Measurements from ENCODE around the gene EP400. TPM values are rescaled to one million over a fixed set of nuclear protein-coding genes. Genes with fewer than 3 reads are reported as not detected.

The EP400 gene
- total and polyA plus RNA-seq, 2 of the 4 experiments (the other 2 are of a cell fraction) = 4.3 to 11.4 TPM

DNA sequence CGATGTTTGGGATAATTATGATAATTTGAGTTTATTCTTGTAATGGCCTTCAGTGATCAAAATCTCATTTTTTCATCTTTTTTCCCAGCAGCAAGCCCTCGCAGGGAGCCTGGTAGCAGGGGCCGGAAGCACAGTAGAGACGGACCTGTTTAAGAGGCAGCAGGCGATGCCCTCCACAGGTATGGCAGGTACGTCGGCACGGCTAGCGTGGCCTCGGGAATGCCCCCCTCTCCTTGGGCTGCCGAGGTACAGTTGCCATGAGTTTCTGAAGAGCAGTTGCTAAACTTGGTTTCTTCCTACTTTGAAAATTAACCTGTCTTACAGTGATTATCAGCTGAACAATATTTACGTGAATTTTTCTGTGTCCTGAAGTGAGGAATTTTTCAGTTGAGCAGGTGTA lies 29.9 kb downstream of the EP400 start:
- 100% methylated on average over 3 of the region's 12 CpGs; no CpG with 5 or more reads in 1 of the 2 experiments for WGBS, 2 experiments (ENCODE audit: extremely low coverage in 2 of 2, insufficient read length in 1 of 2)
- Histone ChIP-seq H3K9me3 (ENCODE audit: control insufficient read depth, insufficient read depth, low read length) (no peaks in the 10 kb centered on the region), H4K8ac (ENCODE audit: low read depth in 2 of 2, low read length in 2 of 2) (no peak overlapping the region), H2AK9ac (replicated peaks; ENCODE audit: low read depth, low read length, poor library complexity) (no peak overlapping the region), H3K56ac (ENCODE audit: extremely low read depth, insufficient read depth, low read length) (no peak overlapping the region), H3K27me3 (ENCODE audit: control insufficient read depth, insufficient read depth, low read length) (no peaks in the 10 kb centered on the region), H3K14ac (replicated peaks; ENCODE audit: low read depth, low read length) (no peak overlapping the region), H2BK120ac (ENCODE audit: low read depth, low read length) (no peak overlapping the region), H2AFZ (replicated peaks; ENCODE audit: low read length, poor library complexity) (no peak overlapping the region), H4K20me1 (ENCODE audit: insufficient read depth, low read length) (peaks cover 11% of the 10 kb centered on the region), H4K91ac (ENCODE audit: insufficient read depth, low read depth, low read length) (no peak overlapping the region), H3K4me2 (ENCODE audit: low read depth, low read length) (no peak overlapping the region), H3K23ac (ENCODE audit: low read depth, low read length) (no peak overlapping the region), H2BK5ac (ENCODE audit: low read depth, low read length, poor library complexity, severe bottlenecking) (no peak overlapping the region), H3K9me1 (ENCODE audit: insufficient read depth, low read length) (peaks cover 3% of the 10 kb centered on the region; the same call in 1 of the 2 replicates), H3K9ac (ENCODE audit: low read depth, low read length) (no peak overlapping the region), H3K4ac (ENCODE audit: low read depth, low read length) (no peak overlapping the region), H3K27ac (ENCODE audit: insufficient read depth, low read length) (no peak overlapping the region), H3K36me3 (ENCODE audit: control insufficient read depth, insufficient read depth, low read length) (peaks cover 25% of the 10 kb centered on the region), H4K5ac (ENCODE audit: low read depth, low read length) (no peak overlapping the region), H3K79me1 (ENCODE audit: low read depth in 1 of 2, low read length in 2 of 2) (peaks cover 37 to 54% of the 10 kb centered on the region in 2 experiments), H2BK15ac (ENCODE audit: low read depth, low read length) (no peak overlapping the region), H2BK20ac (ENCODE audit: low read depth, low read length) (no peak overlapping the region), H3K18ac (ENCODE audit: low read depth, low read length) (no peak overlapping the region), H3K4me3 (ENCODE audit: insufficient read depth, low read depth, low read length) (no peak overlapping the region), H3K4me1 (ENCODE audit: control insufficient read depth, insufficient read depth, low read length) (peaks cover 4% of the 10 kb centered on the region), H2AK5ac (ENCODE audit: low read depth, low read length) (no peak overlapping the region)
- TF ChIP-seq RAD21 (IDR thresholded peaks at IDR 0.05; ENCODE audit: low read length) = no peak
- TF ChIP-seq POLR2A (IDR thresholded peaks at IDR 0.05; ENCODE audit: low read depth, low read length) = no peak
- no peak for TF ChIP-seq BHLHE40 (IDR thresholded peaks at IDR 0.05; ENCODE audit: low read depth, low read length)
- TF ChIP-seq RCOR1 (IDR thresholded peaks at IDR 0.05; ENCODE audit: insufficient replicate concordance, low read length) = no peak
- no peak for TF ChIP-seq RFX5 (IDR thresholded peaks at IDR 0.05; ENCODE audit: low read depth, low read length)
- no peak for TF ChIP-seq SMC3 (IDR thresholded peaks at IDR 0.05; ENCODE audit: low read depth, low read length)
- no peak for TF ChIP-seq USF2 (IDR thresholded peaks at IDR 0.05; ENCODE audit: low read depth, low read length)
- TF ChIP-seq MXI1 (IDR thresholded peaks at IDR 0.05; ENCODE audit: borderline replicate concordance, low read depth, low read length) = no peak
- no peak for TF ChIP-seq ELK1 (IDR thresholded peaks at IDR 0.05; ENCODE audit: borderline replicate concordance, low read depth, low read length)
- no peak for TF ChIP-seq MAFK (IDR thresholded peaks at IDR 0.05; ENCODE audit: low read depth, low read length)
- TF ChIP-seq CTCF (conservative IDR thresholded peaks at IDR 0.05; ENCODE audit: low read depth, low read length) = no peak
- no peak for TF ChIP-seq CEBPB (IDR thresholded peaks at IDR 0.05; ENCODE audit: low read depth, low read length)
- TF ChIP-seq MAZ (IDR thresholded peaks at IDR 0.05; ENCODE audit: borderline replicate concordance, low read depth, low read length) = no peak
- TF ChIP-seq FOS (IDR thresholded peaks at IDR 0.05; ENCODE audit: low read depth, low read length) = no peak
- ChIA-PET POLR2A (ENCODE audit: unreplicated experiment) (no interaction called here), CTCF (interaction anchor here (0.6 to 1.0 kb wide), 3 partner anchors 10 to 1095 kb away, joined by 3 to 4 read pairs (median 3); no protein-coding TSS in a partner anchor)
- dilution Hi-C loops (cut with HindIII; ENCODE audit: low sequenced_read_pairs, unreplicated experiment) (no loop called here), intact Hi-C loops (cut with micrococcal nuclease) (no loop called here), in situ Hi-C loops (cut with MboI; ENCODE audit: low sequenced_read_pairs) (no loop called here)
- ATAC-seq (ENCODE audit: low read depth) (no peak), DNase-seq (no peak)
- BruUV-seq (replicated peaks) = no TSS peak
